Kidney glomerular epithelial cell (primary cell): ENCODE data around the gene RUFY1.
"Not testable (repeated sequence)": the region's sequence is repeated elsewhere in the genome, so short reads cannot be mapped to it uniquely, and the experiment has no call there.

Experiments used
- DNase-seq: peaks from one replicate; lab custom pipeline; 2025; lab: John Stamatoyannopoulos, UW

RUFY1 gene

GRCh38 chr5:179623003-179623905 is 72.9 kb downstream of the RUFY1 start, which contains the start of gene HNRNPH1:
HNRNPH1 (minus strand) TSS chr5:179623671; CDS start chr5:179623133, 538 bp downstream.
- DNase-seq: peak; percentile 98

- peak; percentile 28 for DNase-seq
Observed at GRCh38 chr5:179623906-179624741, 73.8 kb downstream of the RUFY1 start.

- DNase-seq: no peak
Observed at GRCh38 chr5:179624841-179625271, 74.5 kb downstream of the RUFY1 start.

DNA sequence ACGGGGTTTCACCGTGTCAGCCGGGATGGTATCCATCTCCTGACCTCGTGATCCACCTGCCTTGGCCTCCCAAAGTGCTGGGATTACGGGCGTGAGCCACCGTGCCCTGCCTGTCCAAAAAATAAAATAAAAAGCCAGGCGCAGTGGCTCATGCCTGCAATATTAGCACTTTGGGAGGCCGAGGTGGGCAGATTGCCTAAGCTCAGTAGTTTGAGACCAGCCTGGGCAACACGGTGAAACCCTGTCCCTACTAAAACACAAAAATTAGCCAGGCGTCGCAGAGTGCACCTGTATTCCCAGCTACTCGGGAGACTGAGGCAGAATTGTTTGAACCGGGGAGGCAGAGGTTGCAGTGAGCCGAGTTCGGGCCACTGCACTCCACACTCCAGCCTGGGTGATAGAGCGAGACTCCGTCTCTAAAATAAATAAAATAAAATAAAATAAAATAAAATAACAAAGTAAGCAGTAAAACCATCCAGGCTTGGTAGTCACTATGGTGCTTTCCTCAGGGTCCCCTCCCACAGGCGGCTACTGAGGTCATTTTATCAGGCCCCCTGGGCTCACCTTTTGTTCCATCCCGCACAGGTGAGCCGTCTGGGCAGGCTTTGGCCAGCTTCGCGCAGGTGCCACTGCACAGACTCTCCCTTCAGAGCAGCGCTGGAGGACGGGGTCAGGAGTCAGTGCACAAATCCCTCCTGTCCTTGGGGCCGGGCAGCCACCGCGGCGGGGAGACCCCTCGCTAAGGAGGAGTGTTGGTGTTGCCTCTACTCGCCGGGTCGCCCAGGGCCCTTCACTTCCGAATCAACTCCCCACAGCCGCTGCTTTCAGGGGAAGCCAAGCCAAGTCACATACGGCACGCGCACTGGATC is 83.4 kb downstream of the RUFY1 start:
- not testable (repeated sequence) for DNase-seq

DNA sequence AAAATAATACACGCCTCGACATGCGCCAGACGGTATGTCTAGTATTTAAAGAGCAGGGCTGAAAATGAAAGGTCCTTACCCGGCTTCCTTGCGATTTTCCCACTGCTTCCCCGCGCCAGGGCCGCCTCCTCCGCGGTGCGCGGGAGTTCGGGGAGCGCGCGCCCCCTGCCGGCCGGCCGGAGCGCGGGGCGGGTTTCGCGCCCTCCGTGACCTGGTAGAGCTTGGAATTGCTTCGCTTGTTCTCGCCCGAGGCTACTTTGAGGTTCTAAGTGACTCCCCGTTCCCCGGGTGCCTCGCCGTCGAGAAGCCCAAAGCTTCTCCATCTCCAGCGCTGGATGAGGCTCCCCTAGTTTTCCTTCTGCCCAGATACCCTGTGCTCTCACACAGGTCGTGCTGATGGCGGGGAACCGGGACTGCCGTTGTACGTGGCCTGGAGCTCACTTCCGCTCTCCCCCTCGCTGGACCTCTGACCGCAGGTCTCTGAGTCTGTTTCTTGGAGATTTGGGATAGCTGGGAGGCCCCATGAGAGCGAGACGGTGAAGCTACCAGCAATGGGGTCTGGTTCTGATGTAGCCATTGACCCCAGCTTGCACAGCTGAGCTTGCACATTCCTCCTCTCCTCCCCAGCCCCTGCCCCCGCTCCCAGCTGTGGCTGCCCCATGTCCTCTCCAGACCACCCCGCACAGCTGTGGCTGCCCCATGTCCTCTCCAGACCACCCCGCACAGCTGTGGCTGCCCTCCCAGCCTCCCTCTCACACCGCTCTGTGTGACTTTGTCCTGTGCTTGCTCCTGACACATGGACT is 84.2 kb downstream of the RUFY1 start:
- DNase-seq: not testable (repeated sequence)

GRCh38 chr5:179639296-179639695 is 88.9 kb downstream of the RUFY1 start:
- not testable (repeated sequence) for DNase-seq

- DNase-seq: not testable (repeated sequence)
Observed at GRCh38 chr5:179641745-179642144, 91.4 kb downstream of the RUFY1 start.

DNA sequence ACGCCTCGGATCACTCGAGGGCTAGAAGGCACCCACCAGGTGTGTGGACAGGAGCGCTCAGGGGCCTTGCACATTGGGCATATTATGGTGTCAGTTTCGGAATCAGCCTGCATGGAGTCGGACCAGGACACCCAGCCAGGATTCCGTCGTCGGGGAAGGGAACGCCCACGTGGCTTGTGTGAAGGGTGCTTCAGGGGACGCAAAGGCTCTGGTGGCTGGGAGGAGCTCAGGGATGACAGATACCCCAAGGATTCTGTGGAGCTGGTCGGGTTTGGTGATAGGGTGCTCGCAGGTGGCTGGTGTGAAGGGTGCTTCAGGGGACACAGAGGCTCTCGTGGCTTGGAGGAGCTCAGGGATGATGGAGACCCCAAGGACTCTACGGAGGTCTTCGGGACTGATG is 92.3 kb downstream of the RUFY1 start:
- not testable (repeated sequence) for DNase-seq

DNA sequence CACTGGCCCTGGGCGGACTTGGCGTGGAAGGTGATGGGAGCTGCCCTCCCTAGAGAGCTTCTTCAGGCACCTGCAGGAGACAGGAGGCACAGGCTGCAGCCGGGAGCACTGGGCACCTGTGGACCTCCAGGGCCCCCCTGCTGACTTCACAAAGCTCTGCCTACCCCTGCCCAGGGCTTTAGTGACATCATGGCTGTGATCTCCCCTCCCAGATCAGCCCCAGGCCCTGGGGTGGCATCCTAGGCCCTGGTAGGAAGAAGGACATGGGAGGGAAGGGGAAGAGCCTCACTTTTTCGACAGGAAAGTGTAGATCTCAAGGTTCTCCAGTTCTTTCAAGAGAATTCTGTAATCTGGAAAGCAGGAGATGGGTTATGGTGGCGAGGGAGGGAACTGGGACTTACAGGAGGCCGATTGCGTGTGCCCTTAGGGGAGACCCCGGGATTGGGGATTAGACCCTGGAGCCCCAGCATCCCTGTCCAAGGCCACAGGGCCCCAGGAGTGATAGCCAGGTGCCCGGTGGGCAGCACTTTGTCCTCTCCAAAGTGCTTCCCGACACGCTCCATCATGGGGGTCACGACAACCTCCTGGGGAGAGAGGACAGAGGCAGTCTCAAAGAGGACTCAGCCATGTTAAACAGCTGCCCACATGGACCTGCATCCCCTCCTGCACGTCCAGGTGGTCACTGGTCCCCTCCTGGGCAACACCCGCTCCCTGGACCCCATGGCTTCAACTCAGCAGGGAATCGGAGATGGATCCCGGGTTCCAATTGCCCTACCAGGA is 93.0 kb downstream of the RUFY1 start:
- DNase-seq: not testable (repeated sequence)

DNA sequence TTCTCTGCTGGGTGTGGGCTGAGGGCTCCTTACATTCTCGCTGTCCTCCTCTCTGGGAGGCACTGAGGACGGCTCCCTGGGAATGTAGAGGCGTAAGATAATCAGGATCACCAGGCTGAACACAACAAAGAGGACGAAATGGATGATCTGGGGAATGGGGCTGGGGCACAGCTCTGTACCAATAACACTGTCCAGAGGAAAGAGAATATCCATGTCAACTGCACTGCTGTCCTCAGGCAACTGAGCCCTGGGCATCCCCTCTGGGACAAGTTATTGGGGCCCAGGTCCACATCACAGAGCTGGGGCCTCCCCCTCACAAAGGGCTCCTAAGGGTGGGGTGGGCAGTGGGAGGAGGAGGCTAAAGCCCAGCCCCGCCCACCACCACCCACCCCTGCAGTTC is 94.4 kb downstream of the RUFY1 start:
- not testable (repeated sequence) for DNase-seq

- no peak for DNase-seq
Observed at GRCh38 chr5:179648410-179648809, 98.1 kb downstream of the RUFY1 start.

DNA sequence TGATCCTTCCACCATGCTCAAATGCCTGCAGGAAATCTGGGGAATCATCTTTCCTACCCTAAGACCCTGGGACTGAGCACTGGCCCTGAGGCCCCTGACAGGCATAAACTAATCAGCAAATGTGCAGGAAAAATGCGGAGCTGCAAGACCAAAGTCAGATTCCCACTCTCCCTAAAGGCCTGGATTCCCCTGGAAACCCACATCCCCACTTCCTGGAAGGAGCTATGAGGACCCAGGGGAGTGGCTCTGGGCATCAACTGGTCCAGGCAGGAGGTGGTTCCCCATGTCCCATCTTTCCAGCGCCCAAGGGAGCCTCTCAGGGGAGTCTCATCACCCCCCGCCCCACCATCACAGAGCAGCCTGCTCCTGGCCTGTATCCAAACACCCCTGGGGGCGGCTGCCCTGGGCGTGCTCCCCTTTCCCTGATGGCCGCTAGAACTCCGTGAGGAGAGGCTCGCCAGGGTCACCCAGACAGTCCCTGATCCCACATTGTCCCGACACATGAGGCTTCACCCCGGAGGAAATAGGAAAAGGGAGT is 98.9 kb downstream of the RUFY1 start:
- DNase-seq: not testable (repeated sequence)

- not testable (repeated sequence) for DNase-seq
Observed at GRCh38 chr5:179650245-179650644, 99.9 kb downstream of the RUFY1 start.

DNA sequence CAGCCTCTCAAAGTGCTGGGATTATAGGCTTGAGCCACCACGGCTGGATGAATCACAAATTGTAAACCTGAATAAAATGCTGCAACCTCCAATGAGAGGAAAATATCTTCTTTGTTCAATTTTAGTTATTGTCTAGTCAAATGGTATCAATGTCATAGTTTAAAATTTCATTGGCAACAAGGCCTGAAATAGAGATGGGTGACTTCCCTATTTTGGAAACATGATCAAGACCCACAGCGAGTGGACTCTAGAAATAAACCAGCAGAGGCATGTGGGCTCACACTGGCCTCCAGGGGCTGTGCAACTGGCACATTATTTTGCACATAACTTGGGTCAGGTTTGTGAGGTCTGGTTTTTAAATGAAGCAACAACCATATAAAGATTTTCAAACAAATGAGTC is 102.8 kb downstream of the RUFY1 start:
- DNase-seq: not testable (repeated sequence)

- not testable (repeated sequence) for DNase-seq
Observed at GRCh38 chr5:179657302-179658178, 107.2 kb downstream of the RUFY1 start.

DNA sequence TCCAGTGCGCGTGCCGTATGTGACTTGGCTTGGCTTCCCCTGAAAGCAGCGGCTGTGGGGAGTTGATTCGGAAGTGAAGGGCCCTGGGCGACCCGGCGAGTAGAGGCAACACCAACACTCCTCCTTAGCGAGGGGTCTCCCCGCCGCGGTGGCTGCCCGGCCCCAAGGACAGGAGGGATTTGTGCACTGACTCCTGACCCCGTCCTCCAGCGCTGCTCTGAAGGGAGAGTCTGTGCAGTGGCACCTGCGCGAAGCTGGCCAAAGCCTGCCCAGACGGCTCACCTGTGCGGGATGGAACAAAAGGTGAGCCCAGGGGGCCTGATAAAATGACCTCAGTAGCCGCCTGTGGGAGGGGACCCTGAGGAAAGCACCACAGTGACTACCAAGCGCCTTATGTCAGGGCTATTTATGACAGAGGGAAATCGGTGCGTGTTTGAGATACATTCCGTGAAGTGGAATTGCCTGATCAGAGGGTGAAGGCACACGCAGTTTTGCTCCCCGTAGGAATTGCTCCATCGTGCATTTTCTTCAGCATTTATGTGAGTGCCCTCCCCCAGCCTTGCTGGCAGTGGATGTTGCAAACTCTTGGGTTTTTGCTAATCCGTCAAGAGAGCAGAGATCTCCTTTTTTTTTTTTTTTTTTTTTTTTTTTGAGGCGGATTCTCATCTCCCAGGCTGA is 108.0 kb downstream of the RUFY1 start:
- not testable (repeated sequence) for DNase-seq
